ENCODE data around the gene FOXB1. TPM values are rescaled to one million over a fixed set of nuclear protein-coding genes. Genes with fewer than 3 reads are reported as not detected.

FOXB1 gene
- total and polyA plus RNA-seq, 9 of the 15 experiments (the other 6 are each of a cell fraction or from before 2014, with no cell fraction given) = not detected

- TF ChIP-seq ZNF239 (CRISPR knock-in tag; IDR thresholded peaks at IDR 0.05) = peak; percentile 97
- TF ChIP-seq CLOCK (CRISPR knock-in tag; IDR thresholded peaks at IDR 0.05; ENCODE audit: borderline replicate concordance) = peak; percentile 96
- peak in 1 of 2 experiments; percentile 98; a peak in 2 of 4 replicates for TF ChIP-seq MAZ (CRISPR knock-in tag; conservative IDR thresholded peaks at IDR 0.05 in 1 of 2, IDR thresholded peaks at IDR 0.05 in 1 of 2)
- TF ChIP-seq, protein P1, sequence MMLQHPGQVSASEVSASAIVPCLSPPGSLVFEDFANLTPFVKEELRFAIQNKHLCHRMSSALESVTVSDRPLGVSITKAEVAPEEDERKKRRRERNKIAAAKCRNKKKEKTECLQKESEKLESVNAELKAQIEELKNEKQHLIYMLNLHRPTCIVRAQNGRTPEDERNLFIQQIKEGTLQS (IDR thresholded peaks at IDR 0.05) = no peak
- TF ChIP-seq, protein P1 (CRISPR knock-in tag; conservative IDR thresholded peaks at IDR 0.05) = no peak
- TF ChIP-seq E4F1 (CRISPR knock-in tag; IDR thresholded peaks at IDR 0.05; ENCODE audit: borderline replicate concordance) = no peak
- TF ChIP-seq ZFP30 (CRISPR knock-in tag; IDR thresholded peaks at IDR 0.05; ENCODE audit: borderline replicate concordance) = no peak
- no peak for TF ChIP-seq ZNF699 (CRISPR knock-in tag; IDR thresholded peaks at IDR 0.05; ENCODE audit: insufficient replicate concordance)
- peak; percentile 83; the same call in 1 of the 2 replicates for TF ChIP-seq ZNF23 (CRISPR knock-in tag; IDR thresholded peaks at IDR 0.05)
- no peak for TF ChIP-seq MAFK (IDR thresholded peaks at IDR 0.05; ENCODE audit: low read length)
- TF ChIP-seq KLF1 (tag; IDR thresholded peaks at IDR 0.05) = no peak
- no peak for TF ChIP-seq IRF2 (CRISPR knock-in tag; IDR thresholded peaks at IDR 0.05)
- no peak for TF ChIP-seq BRD4 (IDR thresholded peaks at IDR 0.05)
- no peak for TF ChIP-seq SNRNP70 (optimal IDR thresholded peaks at IDR 0.05; ENCODE audit: low read depth, low read length)
- TF ChIP-seq ZKSCAN3 (CRISPR knock-in tag; IDR thresholded peaks at IDR 0.05) = peak; percentile 90
- TF ChIP-seq NUFIP1 (IDR thresholded peaks at IDR 0.05; ENCODE audit: partially characterized antibody) = no peak
- TF ChIP-seq, protein P2, sequence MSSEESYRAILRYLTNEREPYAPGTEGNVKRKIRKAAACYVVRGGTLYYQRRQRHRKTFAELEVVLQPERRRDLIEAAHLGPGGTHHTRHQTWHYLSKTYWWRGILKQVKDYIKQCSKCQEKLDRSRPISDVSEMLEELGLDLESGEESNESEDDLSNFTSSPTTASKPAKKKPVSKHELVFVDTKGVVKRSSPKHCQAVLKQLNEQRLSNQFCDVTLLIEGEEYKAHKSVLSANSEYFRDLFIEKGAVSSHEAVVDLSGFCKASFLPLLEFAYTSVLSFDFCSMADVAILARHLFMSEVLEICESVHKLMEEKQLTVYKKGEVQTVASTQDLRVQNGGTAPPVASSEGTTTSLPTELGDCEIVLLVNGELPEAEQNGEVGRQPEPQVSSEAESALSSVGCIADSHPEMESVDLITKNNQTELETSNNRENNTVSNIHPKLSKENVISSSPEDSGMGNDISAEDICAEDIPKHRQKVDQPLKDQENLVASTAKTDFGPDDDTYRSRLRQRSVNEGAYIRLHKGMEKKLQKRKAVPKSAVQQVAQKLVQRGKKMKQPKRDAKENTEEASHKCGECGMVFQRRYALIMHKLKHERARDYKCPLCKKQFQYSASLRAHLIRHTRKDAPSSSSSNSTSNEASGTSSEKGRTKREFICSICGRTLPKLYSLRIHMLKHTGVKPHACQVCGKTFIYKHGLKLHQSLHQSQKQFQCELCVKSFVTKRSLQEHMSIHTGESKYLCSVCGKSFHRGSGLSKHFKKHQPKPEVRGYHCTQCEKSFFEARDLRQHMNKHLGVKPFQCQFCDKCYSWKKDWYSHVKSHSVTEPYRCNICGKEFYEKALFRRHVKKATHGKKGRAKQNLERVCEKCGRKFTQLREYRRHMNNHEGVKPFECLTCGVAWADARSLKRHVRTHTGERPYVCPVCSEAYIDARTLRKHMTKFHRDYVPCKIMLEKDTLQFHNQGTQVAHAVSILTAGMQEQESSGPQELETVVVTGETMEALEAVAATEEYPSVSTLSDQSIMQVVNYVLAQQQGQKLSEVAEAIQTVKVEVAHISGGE (CRISPR knock-in tag; IDR thresholded peaks at IDR 0.05) = peak in 1 of 3 experiments; percentile 75; a peak in 1 of 6 replicates
- no peak for TF ChIP-seq KAT2B (IDR thresholded peaks at IDR 0.05; ENCODE audit: low read depth, low read length)
Measured at GRCh38 chr15:60021589-60022378, 17.7 kb downstream of the FOXB1 start (continued).
